GM23338 (cell line): Measurements from ENCODE around the gene CSTF1. TPM values are rescaled to one million over a fixed set of nuclear protein-coding genes. Genes with fewer than 3 reads are reported as not detected.

ENCODE experiments used
- ATAC-seq: fragments of 200-7000 bp; cut with Tn5 transposase; 3 replicates; pipeline ENCODE4 v1.9.1; 2020
- DNase-seq: peaks from one replicate; pipeline ENCODE4 v3.0.0-alpha.2; 2015; ENCODE audit warnings: low spot score
- H2AFZ ChIP-seq: fragments of 200-600 bp; sonication (generic); 2 replicates; pipeline ENCODE4 v1.8.0; 2016; ENCODE audit warnings: antibody characterized with exemption, mild to moderate bottlenecking, moderate library complexity
- H3F3A ChIP-seq: fragments of 200-600 bp; sonication (generic); replicated peaks from 2 replicates; pipeline ENCODE4 v1.8.0; 2017; ENCODE audit warnings: antibody characterized with exemption, mixed run types, low read depth
- H3K27ac ChIP-seq: fragments of 200-600 bp; sonication (generic); 2 replicates; pipeline ENCODE4 v1.6.1; 2016; ENCODE audit warnings: low read depth
- H3K27me3 ChIP-seq: fragments of 200-600 bp; sonication (generic); 2 replicates; pipeline ENCODE4 v1.8.0; 2016; ENCODE audit warnings: mild to moderate bottlenecking, mixed run types, moderate library complexity; ENCODE audit not compliant: insufficient read depth
- H3K36me3 ChIP-seq: fragments of 200-600 bp; sonication (generic); 2 replicates; pipeline ENCODE4 v1.8.0; 2016; ENCODE audit warnings: mild to moderate bottlenecking; ENCODE audit not compliant: insufficient read depth
- H3K4me1 ChIP-seq: fragments of 200-600 bp; sonication (generic); 2 replicates; pipeline ENCODE4 v1.8.0; 2016; ENCODE audit warnings: mild to moderate bottlenecking, moderate library complexity; ENCODE audit not compliant: insufficient read depth
- H3K4me2 ChIP-seq: fragments of 200-600 bp; sonication (generic); 2 replicates; pipeline ENCODE4 v1.7.1; 2017; ENCODE audit warnings: mixed run types
- H3K4me3 ChIP-seq: fragments of 200-600 bp; sonication (generic); 2 replicates; pipeline ENCODE4 v1.6.1; 2016; ENCODE audit warnings: mixed run types
- H3K79me2 ChIP-seq: fragments of 200-600 bp; sonication (generic); replicated peaks from 2 replicates; pipeline ENCODE4 v1.8.0; 2017; ENCODE audit warnings: mild to moderate bottlenecking; ENCODE audit not compliant: insufficient read depth
- H3K9me2 ChIP-seq: fragments of 200-600 bp; sonication (generic); 2 replicates; pipeline ENCODE4 v1.8.0; 2017; ENCODE audit not compliant: insufficient read depth
- H4K20me1 ChIP-seq: fragments of 200-600 bp; sonication (generic); replicated peaks from 2 replicates; pipeline ENCODE4 v1.8.0; 2017; ENCODE audit warnings: mild to moderate bottlenecking; ENCODE audit not compliant: insufficient read depth
- H3K27ac Mint-ChIP-seq: 2 replicates; pipeline ENCODE4 v1.8.0; 2020; ENCODE audit warnings: inconsistent platforms, mild to moderate bottlenecking, moderate library complexity, mixed read lengths
- H3K27me3 Mint-ChIP-seq: 3 replicates; pipeline ENCODE4 v1.8.0; 2022; ENCODE audit warnings: low read depth, mild to moderate bottlenecking, moderate library complexity, mixed read lengths, inconsistent platforms; ENCODE audit not compliant: insufficient read depth, poor library complexity
- H3K36me3 Mint-ChIP-seq: 3 replicates; pipeline ENCODE4 v1.8.0; 2021; ENCODE audit warnings: low read depth, mild to moderate bottlenecking, inconsistent platforms, moderate library complexity, mixed read lengths
- H3K4me1 Mint-ChIP-seq: 3 replicates; pipeline ENCODE4 v1.8.0; 2020; ENCODE audit warnings: mild to moderate bottlenecking, inconsistent platforms, mixed read lengths
- H3K4me3 Mint-ChIP-seq: 3 replicates; pipeline ENCODE4 v1.8.0; 2021; ENCODE audit warnings: moderate library complexity, mild to moderate bottlenecking, inconsistent platforms, mixed read lengths
- H3K9me3 Mint-ChIP-seq: 3 replicates; pipeline ENCODE4 v1.8.0; 2020; ENCODE audit warnings: moderate library complexity, mild to moderate bottlenecking, inconsistent platforms, mixed read lengths
- CREB1 ChIP-seq: fragments of 250-450 bp; sonication (Bioruptor Pico); IDR thresholded peaks from 2 replicates; pipeline ENCODE4 v1.5.0; 2020; ENCODE audit warnings: low read depth, mild to moderate bottlenecking, moderate library complexity
- ETS1 ChIP-seq: IDR thresholded peaks from 2 replicates; pipeline ENCODE4 v1.6.1; 2016; ENCODE audit warnings: antibody characterized with exemption
- EZH2 ChIP-seq: fragments of 200-600 bp; sonication (generic); IDR thresholded peaks from one replicate; pipeline ENCODE4 v1.8.0; 2017; ENCODE audit warnings: antibody characterized with exemption, mild to moderate bottlenecking, low read depth; ENCODE audit not compliant: unreplicated experiment
- EZH2phosphoT487 ChIP-seq: fragments of 200-600 bp; sonication (generic); IDR thresholded peaks from one replicate; pipeline ENCODE4 v1.8.1; 2018; ENCODE audit warnings: antibody characterized with exemption; ENCODE audit not compliant: unreplicated experiment
- JUNB ChIP-seq: IDR thresholded peaks from one replicate; pipeline ENCODE4 v1.6.1; 2016; ENCODE audit warnings: antibody characterized with exemption; ENCODE audit not compliant: unreplicated experiment
- NANOG ChIP-seq: IDR thresholded peaks from 2 replicates; pipeline ENCODE4 v1.6.1; 2016; ENCODE audit warnings: antibody characterized with exemption, borderline replicate concordance
- POLR2AphosphoS5 ChIP-seq: IDR thresholded peaks from 2 replicates; pipeline ENCODE4 v1.6.1; 2016; ENCODE audit warnings: antibody characterized with exemption, low read depth
- STAT1 ChIP-seq: IDR thresholded peaks from one replicate; pipeline ENCODE4 v1.6.1; 2016; ENCODE audit warnings: antibody characterized with exemption; ENCODE audit not compliant: unreplicated experiment
- ZNF114 ChIP-seq: fragments of 250-450 bp; sonication (Bioruptor Pico); IDR thresholded peaks from 2 replicates; pipeline ENCODE4 v1.5.0; 2020; ENCODE audit warnings: mild to moderate bottlenecking, moderate library complexity
- ZNF331 ChIP-seq: fragments of 250-450 bp; sonication (Bioruptor Pico); IDR thresholded peaks from 2 replicates; pipeline ENCODE4 v1.5.0; 2020; ENCODE audit warnings: low read depth, mild to moderate bottlenecking, moderate library complexity
- polyA plus RNA-seq: library from polyadenylated mRNA; unstranded; fragments of >200 nt; fragmentation: Nextera tagmentation; extraction: Ambion mirVana; gene quantifications from 2 replicates; pipeline ENCODE4 v1.2.1, GENCODE V29; 2016
- total RNA-seq: library from RNA; depleted of rRNA; stranded (reverse); fragments of >200 nt; shearing (Covaris generic); gene quantifications from 2 replicates; pipeline ENCODE4 v1.2.3, GENCODE V29; 2014
- TF ChIP-seq, protein P1 (sequence below), 2 experiments: fragments of 200-600 bp in 1 of 2; sonication (generic) in 1 of 2; conservative IDR thresholded peaks; 2 replicates each; pipeline versions ENCODE4 v1.5.1 to v1.6.1; 2016 to 2017; ENCODE audit warnings: antibody characterized with exemption in 2 of 2, low read depth in 2 of 2, mild to moderate bottlenecking in 2 of 2, moderate library complexity in 1 of 2
- TF ChIP-seq, protein P2 (sequence below): IDR thresholded peaks from one replicate; pipeline ENCODE4 v1.6.1; 2018; ENCODE audit warnings: antibody characterized with exemption; ENCODE audit not compliant: unreplicated experiment
- TF ChIP-seq, protein P3 (sequence below): fragments of 250-450 bp; sonication (Bioruptor Pico); IDR thresholded peaks from 2 replicates; pipeline ENCODE4 v1.5.0; 2020; ENCODE audit warnings: mild to moderate bottlenecking, moderate library complexity

The CSTF1 gene
- total and polyA plus RNA-seq, 2 experiments from 2014 or later: 21.5 to 62.3 TPM

DNA sequence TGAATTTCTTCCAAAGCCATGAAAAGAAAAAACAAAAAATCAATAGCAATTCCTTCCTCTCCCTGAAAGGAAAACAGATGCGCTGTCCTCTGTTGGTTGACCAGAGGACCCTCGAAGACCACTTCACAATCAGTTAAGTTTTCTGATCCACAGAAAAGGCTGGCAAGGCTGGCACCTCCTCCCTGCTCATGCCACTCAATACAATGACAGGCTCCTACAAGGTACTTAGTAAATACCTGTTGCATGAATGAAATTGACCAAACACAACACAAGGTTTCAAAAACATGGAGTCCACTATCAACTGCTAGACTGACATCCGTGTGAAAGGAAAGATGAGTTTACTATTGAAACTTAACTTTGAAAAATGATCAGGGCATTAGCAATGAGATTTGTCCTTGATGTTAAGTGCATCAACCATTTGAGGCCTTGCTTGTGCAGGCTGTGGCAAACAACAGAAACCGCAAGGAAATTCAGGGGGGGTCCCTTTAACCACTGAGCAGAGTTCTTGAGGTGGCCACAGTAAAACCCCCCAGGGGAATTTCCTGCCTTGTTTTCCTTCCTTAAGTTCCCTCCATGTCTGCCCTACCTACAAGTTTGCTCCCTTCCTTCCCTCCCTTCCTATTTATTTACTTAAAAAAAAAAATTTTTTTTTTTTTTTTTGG lies 48.0 kb downstream of the CSTF1 start:
- Mint-ChIP-seq H3K4me3 (no peak overlapping the region), H3K4me1 (no peaks in the 10 kb centered on the region), H3K36me3 (no peaks in the 10 kb centered on the region), H3K9me3 (no peaks in the 10 kb centered on the region), H3K27me3 (peaks cover 5% of the 10 kb centered on the region), H3K27ac (no peak overlapping the region)
- no peaks in the 10 kb centered on the region for H4K20me1 ChIP-seq
- H3K4me2 ChIP-seq: no peak overlapping the region
- TF ChIP-seq, protein P1, sequence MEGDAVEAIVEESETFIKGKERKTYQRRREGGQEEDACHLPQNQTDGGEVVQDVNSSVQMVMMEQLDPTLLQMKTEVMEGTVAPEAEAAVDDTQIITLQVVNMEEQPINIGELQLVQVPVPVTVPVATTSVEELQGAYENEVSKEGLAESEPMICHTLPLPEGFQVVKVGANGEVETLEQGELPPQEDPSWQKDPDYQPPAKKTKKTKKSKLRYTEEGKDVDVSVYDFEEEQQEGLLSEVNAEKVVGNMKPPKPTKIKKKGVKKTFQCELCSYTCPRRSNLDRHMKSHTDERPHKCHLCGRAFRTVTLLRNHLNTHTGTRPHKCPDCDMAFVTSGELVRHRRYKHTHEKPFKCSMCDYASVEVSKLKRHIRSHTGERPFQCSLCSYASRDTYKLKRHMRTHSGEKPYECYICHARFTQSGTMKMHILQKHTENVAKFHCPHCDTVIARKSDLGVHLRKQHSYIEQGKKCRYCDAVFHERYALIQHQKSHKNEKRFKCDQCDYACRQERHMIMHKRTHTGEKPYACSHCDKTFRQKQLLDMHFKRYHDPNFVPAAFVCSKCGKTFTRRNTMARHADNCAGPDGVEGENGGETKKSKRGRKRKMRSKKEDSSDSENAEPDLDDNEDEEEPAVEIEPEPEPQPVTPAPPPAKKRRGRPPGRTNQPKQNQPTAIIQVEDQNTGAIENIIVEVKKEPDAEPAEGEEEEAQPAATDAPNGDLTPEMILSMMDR (conservative IDR thresholded peaks at IDR 0.05; ENCODE audit: low read depth in 2 of 2): no peak
- TF ChIP-seq JUNB (no peak), CREB1 (no peak), EZH2phosphoT487 (no peak), STAT1 (no peak), NANOG (no peak), POLR2AphosphoS5 (no peak), ETS1 (no peak), ZNF331 (CRISPR knock-in tag) (no peak), EZH2 (no peak), ZNF114 (CRISPR knock-in tag) (no peak)
- TF ChIP-seq, protein P2, sequence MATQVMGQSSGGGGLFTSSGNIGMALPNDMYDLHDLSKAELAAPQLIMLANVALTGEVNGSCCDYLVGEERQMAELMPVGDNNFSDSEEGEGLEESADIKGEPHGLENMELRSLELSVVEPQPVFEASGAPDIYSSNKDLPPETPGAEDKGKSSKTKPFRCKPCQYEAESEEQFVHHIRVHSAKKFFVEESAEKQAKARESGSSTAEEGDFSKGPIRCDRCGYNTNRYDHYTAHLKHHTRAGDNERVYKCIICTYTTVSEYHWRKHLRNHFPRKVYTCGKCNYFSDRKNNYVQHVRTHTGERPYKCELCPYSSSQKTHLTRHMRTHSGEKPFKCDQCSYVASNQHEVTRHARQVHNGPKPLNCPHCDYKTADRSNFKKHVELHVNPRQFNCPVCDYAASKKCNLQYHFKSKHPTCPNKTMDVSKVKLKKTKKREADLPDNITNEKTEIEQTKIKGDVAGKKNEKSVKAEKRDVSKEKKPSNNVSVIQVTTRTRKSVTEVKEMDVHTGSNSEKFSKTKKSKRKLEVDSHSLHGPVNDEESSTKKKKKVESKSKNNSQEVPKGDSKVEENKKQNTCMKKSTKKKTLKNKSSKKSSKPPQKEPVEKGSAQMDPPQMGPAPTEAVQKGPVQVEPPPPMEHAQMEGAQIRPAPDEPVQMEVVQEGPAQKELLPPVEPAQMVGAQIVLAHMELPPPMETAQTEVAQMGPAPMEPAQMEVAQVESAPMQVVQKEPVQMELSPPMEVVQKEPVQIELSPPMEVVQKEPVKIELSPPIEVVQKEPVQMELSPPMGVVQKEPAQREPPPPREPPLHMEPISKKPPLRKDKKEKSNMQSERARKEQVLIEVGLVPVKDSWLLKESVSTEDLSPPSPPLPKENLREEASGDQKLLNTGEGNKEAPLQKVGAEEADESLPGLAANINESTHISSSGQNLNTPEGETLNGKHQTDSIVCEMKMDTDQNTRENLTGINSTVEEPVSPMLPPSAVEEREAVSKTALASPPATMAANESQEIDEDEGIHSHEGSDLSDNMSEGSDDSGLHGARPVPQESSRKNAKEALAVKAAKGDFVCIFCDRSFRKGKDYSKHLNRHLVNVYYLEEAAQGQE: no peak
- TF ChIP-seq, protein P3, sequence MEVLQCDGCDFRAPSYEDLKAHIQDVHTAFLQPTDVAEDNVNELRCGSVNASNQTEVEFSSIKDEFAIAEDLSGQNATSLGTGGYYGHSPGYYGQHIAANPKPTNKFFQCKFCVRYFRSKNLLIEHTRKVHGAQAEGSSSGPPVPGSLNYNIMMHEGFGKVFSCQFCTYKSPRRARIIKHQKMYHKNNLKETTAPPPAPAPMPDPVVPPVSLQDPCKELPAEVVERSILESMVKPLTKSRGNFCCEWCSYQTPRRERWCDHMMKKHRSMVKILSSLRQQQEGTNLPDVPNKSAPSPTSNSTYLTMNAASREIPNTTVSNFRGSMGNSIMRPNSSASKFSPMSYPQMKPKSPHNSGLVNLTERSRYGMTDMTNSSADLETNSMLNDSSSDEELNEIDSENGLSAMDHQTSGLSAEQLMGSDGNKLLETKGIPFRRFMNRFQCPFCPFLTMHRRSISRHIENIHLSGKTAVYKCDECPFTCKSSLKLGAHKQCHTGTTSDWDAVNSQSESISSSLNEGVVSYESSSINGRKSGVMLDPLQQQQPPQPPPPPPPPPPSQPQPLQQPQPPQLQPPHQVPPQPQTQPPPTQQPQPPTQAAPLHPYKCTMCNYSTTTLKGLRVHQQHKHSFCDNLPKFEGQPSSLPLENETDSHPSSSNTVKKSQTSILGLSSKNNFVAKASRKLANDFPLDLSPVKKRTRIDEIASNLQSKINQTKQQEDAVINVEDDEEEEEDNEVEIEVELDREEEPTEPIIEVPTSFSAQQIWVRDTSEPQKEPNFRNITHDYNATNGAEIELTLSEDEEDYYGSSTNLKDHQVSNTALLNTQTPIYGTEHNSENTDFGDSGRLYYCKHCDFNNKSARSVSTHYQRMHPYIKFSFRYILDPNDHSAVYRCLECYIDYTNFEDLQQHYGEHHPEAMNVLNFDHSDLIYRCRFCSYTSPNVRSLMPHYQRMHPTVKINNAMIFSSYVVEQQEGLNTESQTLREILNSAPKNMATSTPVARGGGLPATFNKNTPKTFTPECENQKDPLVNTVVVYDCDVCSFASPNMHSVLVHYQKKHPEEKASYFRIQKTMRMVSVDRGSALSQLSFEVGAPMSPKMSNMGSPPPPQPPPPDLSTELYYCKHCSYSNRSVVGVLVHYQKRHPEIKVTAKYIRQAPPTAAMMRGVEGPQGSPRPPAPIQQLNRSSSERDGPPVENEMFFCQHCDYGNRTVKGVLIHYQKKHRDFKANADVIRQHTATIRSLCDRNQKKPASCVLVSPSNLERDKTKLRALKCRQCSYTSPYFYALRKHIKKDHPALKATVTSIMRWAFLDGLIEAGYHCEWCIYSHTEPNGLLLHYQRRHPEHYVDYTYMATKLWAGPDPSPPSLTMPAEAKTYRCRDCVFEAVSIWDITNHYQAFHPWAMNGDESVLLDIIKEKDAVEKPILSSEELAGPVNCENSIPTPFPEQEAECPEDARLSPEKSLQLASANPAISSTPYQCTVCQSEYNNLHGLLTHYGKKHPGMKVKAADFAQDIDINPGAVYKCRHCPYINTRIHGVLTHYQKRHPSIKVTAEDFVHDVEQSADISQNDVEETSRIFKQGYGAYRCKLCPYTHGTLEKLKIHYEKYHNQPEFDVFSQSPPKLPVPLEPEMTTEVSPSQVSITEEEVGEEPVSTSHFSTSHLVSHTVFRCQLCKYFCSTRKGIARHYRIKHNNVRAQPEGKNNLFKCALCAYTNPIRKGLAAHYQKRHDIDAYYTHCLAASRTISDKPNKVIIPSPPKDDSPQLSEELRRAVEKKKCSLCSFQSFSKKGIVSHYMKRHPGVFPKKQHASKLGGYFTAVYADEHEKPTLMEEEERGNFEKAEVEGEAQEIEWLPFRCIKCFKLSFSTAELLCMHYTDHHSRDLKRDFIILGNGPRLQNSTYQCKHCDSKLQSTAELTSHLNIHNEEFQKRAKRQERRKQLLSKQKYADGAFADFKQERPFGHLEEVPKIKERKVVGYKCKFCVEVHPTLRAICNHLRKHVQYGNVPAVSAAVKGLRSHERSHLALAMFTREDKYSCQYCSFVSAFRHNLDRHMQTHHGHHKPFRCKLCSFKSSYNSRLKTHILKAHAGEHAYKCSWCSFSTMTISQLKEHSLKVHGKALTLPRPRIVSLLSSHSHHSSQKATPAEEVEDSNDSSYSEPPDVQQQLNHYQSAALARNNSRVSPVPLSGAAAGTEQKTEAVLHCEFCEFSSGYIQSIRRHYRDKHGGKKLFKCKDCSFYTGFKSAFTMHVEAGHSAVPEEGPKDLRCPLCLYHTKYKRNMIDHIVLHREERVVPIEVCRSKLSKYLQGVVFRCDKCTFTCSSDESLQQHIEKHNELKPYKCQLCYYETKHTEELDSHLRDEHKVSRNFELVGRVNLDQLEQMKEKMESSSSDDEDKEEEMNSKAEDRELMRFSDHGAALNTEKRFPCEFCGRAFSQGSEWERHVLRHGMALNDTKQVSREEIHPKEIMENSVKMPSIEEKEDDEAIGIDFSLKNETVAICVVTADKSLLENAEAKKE (CRISPR knock-in tag): no peak
- DNase-seq: no peak
- ATAC-seq: no peak
- no peaks in the 10 kb centered on the region for H3F3A ChIP-seq
- H3K9me2 ChIP-seq: no peaks in the 10 kb centered on the region
- no peak overlapping the region for H3K4me3 ChIP-seq
- no peak overlapping the region for H3K27ac ChIP-seq
- no peaks in the 10 kb centered on the region for H3K4me1 ChIP-seq
- no peak overlapping the region for H2AFZ ChIP-seq
- no peaks in the 10 kb centered on the region for H3K27me3 ChIP-seq
- H3K79me2 ChIP-seq: no peaks in the 10 kb centered on the region
- no peaks in the 10 kb centered on the region for H3K36me3 ChIP-seq
